NCI-H345 treated with DMSO at 0.1 percent for 48 hours (cell line): Measurements from ENCODE around the gene PTPRN.
"Not testable (repeated sequence)": the region's sequence is repeated elsewhere in the genome, so short reads cannot be mapped to it uniquely, and the experiment has no call there.

Experiments
- DNase-seq: peaks from one replicate; lab custom pipeline; 2025; ENCODE audit not compliant: unreplicated experiment; lab: John Stamatoyannopoulos, UW

The PTPRN gene

GRCh38 chr2:219309278-219309677 is at the start of gene PTPRN:
Gene PTPRN (minus strand): TSS chr2:219309401. CDS start chr2:219309332, 69 bp downstream.
- DNase-seq: peak; percentile 58

DNA sequence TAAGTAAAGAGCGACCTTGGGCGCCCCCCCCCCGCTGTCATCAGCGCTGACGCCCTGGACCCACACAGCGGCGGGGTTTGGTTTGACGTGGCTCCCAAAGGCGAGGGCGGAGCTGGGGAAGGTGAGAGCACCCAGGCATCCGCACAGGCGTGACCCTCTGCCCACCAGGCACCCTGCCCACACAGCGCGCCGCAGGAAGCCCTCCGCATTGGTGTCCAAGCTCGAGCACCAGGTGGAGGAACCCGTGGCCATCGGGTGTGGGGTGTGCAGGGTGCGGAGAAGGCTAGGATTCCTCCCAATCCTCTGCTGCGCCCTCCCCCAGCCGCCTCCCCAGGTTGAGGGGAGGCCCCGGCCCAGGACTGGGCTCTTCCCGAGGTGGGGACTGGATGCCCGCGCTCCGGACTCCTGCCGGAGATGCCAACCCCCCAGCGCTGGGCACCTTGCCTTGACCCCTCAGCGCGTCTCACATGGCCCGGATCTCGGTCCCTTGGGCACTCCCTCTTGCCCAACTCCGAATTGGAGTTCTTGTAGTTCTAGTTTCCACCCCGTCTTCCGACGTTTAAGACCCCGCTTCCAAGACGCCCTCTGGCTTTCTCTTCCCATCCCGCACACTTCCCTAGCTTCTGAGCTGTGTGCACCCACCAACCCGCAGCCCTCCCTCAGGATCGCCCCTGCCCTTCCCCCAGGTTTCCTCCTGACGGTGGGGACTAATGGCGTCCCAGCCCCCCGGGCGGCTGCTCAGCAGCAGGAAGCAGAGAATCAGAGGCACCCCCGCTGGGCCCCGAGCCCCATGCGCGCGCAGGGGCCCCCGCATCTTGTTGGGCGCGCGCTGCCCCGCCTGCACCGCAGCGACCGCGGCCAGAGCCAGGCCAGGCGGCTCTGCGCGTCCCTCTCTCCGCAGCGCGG is 49.2 kb upstream of the PTPRN start:
- no peak for DNase-seq

DNA sequence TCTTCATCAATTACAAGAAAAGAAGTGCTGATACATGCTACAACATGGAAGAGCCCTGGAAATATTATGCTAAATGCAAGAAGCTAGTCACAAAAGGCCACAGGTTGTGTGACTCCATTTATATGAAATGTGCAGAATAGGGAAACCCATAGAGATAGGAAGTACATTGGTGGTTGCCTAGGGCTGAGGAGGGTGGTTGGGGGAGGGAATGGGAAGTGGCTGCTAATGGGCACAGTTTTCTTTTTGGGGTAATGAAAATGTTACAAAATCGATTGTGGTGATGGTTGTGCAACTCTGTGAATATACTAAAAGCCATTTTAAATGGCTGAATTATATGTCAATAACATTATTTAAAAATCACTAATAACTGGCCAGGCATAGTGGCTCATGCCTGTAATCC is 47.6 kb upstream of the PTPRN start:
- no peak for DNase-seq

- no peak for DNase-seq
Measured at GRCh38 chr2:219354582-219354981, 45.4 kb upstream of the PTPRN start.

DNA sequence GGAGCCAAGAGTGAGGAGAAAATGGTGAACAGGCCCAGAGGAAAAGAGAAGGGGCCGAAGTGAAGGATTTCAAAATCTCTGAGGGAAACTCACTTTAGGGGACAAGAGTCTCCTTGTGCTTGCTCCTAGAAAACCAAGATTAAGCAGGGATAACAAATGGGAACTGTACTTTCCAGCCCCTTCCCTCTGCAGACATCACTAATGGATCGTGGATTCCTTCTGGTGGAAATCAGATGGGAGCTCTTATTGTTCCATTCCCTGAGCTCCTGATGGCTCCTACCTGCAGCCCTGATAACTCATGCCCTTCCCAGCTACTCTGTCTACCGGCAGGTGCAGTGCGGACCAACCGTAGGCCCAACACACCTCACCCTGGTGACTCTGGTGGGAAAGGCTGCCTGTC is 43.9 kb upstream of the PTPRN start:
- no peak for DNase-seq

GRCh38 chr2:219352448-219353023 is 43.3 kb upstream of the PTPRN start:
- DNase-seq: peak; percentile 23

DNA sequence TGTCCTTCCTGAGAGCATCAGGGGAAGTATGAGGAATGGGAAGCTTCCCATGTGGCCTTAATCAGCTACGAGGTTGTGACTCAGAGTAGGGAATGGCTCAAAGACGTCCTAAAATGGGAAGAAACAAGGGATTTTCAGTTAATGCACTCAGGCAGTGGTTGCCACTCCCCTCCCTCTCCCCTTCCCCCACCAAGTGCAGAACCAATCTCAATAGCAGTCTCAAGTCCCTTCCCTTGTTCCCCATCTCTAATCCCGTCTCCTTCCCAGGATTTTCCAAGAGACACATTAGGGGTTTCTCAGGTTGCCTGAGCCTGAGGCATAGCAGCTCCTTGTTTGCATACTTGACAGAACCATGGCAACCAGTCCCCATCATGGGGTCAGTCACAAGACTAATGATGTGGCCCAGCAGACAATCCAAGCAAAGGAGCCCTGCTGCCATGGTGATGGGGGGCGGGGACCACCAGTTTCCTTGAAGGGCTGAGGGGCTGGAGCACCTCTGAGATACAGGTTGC is 41.6 kb upstream of the PTPRN start:
- no peak for DNase-seq

- DNase-seq: no peak
Measured at GRCh38 chr2:219350215-219350614, 41.0 kb upstream of the PTPRN start.

DNA sequence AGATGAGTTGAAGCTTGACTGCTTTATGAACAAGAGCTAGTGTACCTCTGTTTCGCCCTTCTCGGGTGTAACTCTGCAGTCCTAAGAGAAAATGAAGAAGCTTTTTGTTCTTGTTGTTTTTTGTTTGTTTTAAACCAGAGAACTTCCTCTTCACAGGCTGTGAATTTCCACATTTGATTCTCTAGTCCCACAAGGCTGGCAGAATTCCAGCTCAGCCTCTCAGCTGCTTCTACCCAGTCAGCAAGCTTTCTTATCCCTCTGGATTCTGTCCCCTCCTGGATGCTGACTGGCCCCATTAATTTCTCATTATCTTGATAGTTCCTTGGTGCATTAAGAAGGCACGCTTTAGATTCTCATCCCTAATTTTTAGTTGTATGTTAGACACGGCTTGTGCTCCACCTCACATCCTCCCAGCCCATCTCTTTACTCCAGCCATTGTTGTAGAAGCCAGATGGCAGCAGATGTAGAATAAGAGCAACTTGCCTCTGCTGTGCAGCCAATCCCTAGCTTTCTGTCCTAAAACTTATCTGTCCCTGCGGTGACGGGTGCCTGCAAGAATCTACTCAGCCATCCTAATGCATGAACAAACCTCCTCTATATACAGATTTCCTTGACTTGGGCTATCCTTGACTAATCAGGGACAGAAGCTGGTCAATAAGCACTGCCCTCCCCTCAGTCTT is 35.7 kb upstream of the PTPRN start:
- DNase-seq: peak; percentile 58

DNA sequence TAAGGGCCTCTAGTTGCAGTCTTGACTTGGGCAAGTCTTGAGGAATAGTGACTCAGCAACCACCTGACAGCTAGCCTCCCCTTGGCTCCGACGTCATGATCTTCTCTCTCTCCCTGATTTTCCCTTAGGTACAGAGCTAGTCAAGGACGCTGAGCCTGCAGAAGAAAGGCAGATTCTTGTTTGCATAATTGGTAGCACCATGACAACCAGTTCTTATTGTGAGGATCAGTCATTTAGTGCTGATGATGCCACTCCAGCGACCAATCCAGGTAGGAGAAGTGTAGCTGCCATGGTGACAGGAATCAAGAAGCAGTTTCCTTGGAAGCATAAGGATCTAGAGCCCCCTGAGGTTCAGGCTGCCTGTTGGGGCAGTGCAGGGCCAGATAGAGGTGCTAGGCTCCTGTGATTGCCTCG is 26.2 kb upstream of the PTPRN start:
- no peak for DNase-seq

DNA sequence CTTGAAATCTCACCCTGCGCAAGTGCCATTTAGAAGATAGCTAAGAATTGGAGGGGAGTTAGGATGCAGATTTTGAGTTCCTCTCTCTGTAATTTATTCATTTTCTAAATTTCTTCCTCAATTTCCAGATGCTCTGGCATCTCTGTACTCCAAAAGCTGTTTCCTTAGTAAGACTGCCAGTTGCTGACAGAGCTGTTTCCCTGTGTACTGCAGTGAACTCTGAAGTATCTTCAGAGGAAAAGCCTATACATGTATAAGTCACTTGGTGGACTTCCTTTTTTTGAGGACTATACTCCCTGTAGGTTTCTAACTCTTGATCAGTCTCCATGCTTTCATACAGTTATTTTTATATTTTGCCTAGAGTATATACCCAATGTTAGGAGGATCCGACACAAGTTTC is 24.9 kb upstream of the PTPRN start:
- no peak for DNase-seq

DNA sequence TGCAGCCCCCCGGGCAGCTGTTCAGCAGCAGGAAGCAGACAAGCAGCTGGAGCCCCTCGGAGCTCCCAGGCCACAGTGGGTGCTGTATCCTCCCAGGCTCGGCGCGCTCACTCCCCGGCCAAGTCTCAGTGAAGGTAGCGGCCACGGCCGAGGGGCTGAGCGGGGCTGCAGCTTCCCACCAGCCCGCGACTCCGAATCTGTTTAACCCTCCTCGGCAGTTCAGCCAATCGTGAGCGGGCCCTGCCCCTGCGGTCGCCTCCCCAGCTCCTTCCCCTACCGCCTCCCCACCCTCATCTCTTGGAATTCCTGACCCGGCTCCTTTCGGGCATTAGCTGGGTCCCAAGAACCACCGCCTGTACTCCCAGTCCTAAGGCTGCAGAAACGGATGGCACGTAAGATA is 23.3 kb upstream of the PTPRN start, which contains the start of gene RESP18:
Gene RESP18, minus strand, starts transcription at position 203 of the 400 bp plus-strand sequence.
- DNase-seq: no peak

- DNase-seq: no peak
Measured at GRCh38 chr2:219331560-219332213, 22.5 kb upstream of the PTPRN start.

DNA sequence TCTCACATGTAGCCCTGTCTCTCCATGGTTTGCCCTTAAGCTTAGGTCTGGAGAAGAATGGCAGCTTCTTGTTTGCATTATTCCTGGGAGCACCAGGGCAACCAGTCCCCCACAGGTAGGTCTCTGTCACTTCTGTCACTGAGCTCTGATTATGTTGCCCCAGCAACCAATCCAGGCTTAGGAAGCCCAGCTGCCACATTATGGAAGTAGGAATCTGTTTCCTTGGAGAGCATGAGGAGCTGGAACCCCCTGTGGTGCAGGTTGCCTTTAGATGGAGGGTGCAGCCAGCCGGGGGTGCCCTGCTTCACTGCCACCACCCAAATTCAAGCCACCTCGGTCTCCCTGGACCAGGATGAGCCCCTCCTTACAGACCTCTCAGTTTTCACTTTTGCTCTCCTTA is 18.5 kb upstream of the PTPRN start:
- DNase-seq: peak; percentile 7

DNA sequence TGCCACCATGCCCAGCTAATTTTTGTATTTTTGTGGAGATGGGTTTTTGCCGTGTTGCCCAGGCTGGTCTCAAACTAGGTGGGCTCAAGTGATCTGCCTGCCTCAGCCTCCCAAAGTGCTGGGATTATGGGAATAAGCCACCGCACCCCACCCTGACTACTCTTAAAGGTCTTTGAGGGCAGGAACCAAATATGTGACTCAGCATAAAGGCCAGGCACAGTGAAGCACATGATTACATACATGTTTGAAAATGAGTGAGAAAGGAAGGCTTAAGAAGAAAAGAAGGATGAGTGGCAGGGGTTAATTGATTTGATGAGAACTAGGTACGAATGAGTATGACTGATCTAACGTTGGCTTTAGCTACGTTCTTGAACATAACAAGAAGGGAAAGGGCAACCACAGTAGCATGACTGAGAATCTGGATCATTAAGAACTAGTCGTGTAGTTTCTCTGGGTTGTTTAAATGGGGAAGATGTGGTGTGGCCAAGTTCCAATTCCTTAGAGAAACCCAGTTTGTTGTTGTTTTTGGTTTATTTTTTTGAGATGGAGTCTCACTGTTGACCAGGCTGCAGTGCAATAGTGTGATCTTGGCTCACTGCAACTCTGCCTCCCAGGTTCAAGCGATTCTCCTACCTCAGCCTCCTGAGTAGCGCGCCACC is 16.6 kb upstream of the PTPRN start:
- no peak for DNase-seq

DNA sequence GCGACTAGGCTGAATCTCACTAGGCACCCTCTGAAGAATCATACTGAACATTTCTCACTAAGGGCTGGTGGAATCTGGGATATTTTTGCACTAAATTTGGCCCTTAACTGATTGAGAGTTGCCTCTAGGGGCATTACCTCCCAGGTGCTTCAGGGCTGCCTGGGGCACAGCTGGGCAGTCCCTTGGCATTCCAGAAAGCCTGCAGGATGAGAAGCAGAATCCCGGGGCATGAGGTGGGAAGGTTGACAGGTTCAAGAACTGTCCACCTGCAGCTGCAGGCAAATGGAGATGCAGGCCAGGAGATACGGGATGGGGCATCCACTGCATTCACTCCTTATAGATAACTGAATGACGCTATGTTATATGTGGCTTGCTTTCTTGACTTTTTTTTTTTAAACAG is 15.9 kb upstream of the PTPRN start:
- no peak for DNase-seq

DNA sequence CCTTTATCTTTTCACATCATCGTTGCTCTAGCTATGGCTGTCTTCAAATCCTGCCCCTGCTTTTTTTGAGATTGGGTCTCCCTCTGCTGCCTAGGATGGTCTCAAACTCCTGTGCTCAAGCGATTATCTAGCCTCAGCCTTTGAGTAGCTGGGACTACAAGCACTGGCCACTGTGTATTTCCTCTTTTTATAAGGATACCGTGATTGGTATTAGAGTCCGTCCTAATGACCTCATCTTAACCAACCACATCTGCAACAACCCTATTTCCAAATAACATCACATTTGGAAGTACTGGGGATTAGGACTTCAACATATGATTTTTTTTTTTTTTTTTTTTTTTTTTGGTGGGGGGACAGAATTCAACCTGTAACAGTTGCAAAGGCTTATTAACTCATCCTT is 14.2 kb upstream of the PTPRN start:
- DNase-seq: no peak

DNA sequence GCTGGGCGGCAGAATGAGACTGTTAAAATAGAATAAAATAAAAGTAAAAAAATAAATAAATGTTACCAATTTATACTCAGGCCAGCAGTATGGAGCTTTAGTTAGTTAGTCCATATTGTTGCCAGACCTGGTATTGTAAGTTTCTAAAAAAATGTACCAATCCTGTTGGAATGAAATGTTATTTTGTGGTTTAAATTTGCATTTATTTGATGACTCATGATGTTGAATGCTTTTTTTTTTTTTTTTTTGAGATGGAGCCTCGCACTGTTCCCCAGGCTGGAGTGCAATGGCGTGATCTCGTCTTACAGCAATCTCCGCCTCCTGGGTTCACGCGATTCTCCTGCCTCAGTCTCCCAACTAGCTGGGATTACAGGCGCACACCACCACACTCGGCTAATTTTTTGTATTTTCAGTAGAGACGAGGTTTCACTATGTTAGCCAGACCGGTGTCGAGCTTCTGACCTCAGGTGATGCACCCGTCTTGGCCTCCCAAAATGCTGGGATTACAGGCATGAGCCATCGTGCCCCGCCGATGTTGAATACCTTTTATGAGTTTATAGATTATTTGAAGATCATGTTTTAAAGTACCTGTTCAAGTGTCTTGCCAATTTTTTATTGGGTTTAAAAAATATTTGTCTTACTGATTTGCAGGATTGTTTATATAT is 5.7 kb upstream of the PTPRN start:
- no peak for DNase-seq

DNA sequence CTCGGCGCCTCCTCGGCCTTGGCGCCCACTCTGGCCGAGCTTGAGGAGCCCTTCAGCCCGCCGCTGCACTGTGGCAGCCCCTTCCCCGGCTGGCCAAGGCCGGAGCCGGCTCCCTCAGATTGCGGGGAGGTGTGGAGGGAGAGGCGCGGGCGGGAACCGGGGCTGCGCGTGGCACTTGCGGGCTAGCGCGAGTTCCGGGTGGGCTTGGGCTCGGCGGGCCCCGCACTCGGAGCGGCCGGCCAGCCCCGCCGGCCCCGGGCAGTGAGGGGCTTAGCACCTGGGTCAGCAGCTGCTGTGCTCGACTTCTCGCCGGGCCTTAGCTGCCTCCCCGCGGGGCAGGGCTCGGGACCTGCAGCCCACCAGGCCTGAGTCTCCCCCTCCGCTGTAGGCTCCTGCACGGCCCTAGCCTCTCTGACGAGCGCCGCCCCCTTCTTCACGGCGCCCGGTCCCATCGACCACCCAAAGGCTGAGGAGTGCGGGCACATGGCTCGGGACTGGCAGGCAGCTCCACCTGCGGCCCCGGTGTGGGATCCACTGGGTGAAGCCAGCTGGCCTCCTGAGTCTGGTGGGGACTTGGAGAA is 3.6 kb upstream of the PTPRN start:
- not testable (repeated sequence) for DNase-seq
